HCT116 (cell line): Measurements from ENCODE around the gene PCNP. TPM values are rescaled to one million over a fixed set of nuclear protein-coding genes. Genes with fewer than 3 reads are reported as not detected.

Experiments
- ATAC-seq: fragments of 200-7000 bp; cut with Tn5 transposase; 2 replicates; pipeline ENCODE4 v1.9.1; 2020; ENCODE audit warnings: mild to moderate bottlenecking, moderate library complexity
- BruUV-seq: library from RNA; stranded (reverse); fragments of 400-500 nt; replicated peaks from 2 replicates; lab custom pipeline; 2021; lab: Mats Ljungman, UMichigan
- CTCF ChIA-PET: fragments of 300-600 bp; sonication (Branson Sonifier 250); formaldehyde crosslinking; loops from one replicate; lab custom pipeline; 2021; ENCODE audit warnings: antibody characterized with exemption; lab: Charles Lee
- POLR2A ChIA-PET: fragments of 300-600, 350-600 bp; sonication (Branson Sonifier 250); formaldehyde crosslinking; loops from one replicate; lab custom pipeline; 2021; ENCODE audit warnings: antibody characterized with exemption; lab: Charles Lee
- RAD21 ChIA-PET, 2 experiments: fragments of 300-600 bp; sonication (Branson Sonifier 250); formaldehyde crosslinking; loops; one replicate each; lab custom pipeline; 2023; ENCODE audit warnings: low total read pairs in 2 of 2; ENCODE audit not compliant: uncharacterized antibody in 2 of 2, unreplicated experiment in 2 of 2, low non-redundant PET in 1 of 2; lab: Charles Lee
- DNase-seq: peaks from one replicate; pipeline ENCODE4 v3.0.0-alpha.2; 2010; ENCODE audit warnings: low read depth, low spot score
- H2AFZ ChIP-seq: fragments of 200-600 bp; shearing (Covaris generic), sonication (generic); 2 replicates; pipeline ENCODE4 v1.6.1; 2017; ENCODE audit warnings: low read depth, mixed run types, mixed read lengths, antibody characterized with exemption, low read length; ENCODE audit not compliant: poor library complexity, severe bottlenecking
- H3K27ac ChIP-seq: 2 replicates; pipeline ENCODE4 v1.5.1; 2012; ENCODE audit warnings: low read depth, low read length
- H3K27me3 ChIP-seq: fragments of 200-600 bp; sonication (generic); 2 replicates; pipeline ENCODE4 v1.6.1; 2016; ENCODE audit warnings: mixed run types, low read length, mixed read lengths; ENCODE audit not compliant: insufficient read depth
- H3K36me3 ChIP-seq, 2 experiments: fragments of 200-500 bp in 1 of 2; fragments of 200-600 bp in 1 of 2; sonication (Bioruptor generic) in 1 of 2; sonication (generic) in 1 of 2; 2 replicates each; pipeline versions ENCODE4 v1.5.1 to v1.6.1; 2014 to 2016; ENCODE audit warnings: low read length in 2 of 2, inconsistent platforms in 1 of 2, mixed read lengths in 1 of 2, mixed run types in 1 of 2; ENCODE audit not compliant: insufficient read depth in 2 of 2, control insufficient read depth in 1 of 2
- H3K4me1 ChIP-seq, 2 experiments: fragments of 200-600 bp in 1 of 2; sonication (generic) in 1 of 2; 2 replicates each; pipeline versions ENCODE4 v1.5.1 to v1.6.1; 2012 to 2017; ENCODE audit warnings: low read length in 2 of 2, inconsistent platforms in 1 of 2, mild to moderate bottlenecking in 1 of 2, mixed read lengths in 1 of 2, mixed run types in 1 of 2, moderate library complexity in 1 of 2; ENCODE audit not compliant: insufficient read depth in 2 of 2, control insufficient read depth in 1 of 2
- H3K4me2 ChIP-seq: fragments of 200-600 bp; sonication (generic); 2 replicates; pipeline ENCODE4 v1.6.1; 2017; ENCODE audit warnings: mixed run types, low read length, mixed read lengths
- H3K4me3 ChIP-seq, 2 experiments: fragments of 200-600 bp in 1 of 2; sonication (generic) in 1 of 2; replicated peaks in 1 of 2; 2 replicates each; pipeline ENCODE4 v1.5.1; 2011 to 2016; ENCODE audit warnings: low read length in 2 of 2, control low read depth in 1 of 2, low read depth in 1 of 2, mild to moderate bottlenecking in 1 of 2, mixed read lengths in 1 of 2, mixed run types in 1 of 2
- H3K79me2 ChIP-seq: fragments of 200-600 bp; sonication (generic); 2 replicates; pipeline ENCODE4 v1.6.1; 2017; ENCODE audit warnings: mild to moderate bottlenecking, mixed run types, low read length, moderate library complexity, mixed read lengths; ENCODE audit not compliant: insufficient read depth
- H3K9ac ChIP-seq: fragments of 200-600 bp; sonication (generic); 2 replicates; pipeline ENCODE4 v1.6.1; 2016; ENCODE audit warnings: low read length, mixed read lengths
- H3K9me2 ChIP-seq: fragments of 200-600 bp; sonication (generic), shearing (Covaris generic); 2 replicates; pipeline ENCODE4 v1.6.1; 2017; ENCODE audit warnings: mixed run types, mild to moderate bottlenecking, moderate library complexity; ENCODE audit not compliant: insufficient read depth
- H3K9me3 ChIP-seq, 2 experiments: fragments of 200-500 bp in 1 of 2; fragments of 200-600 bp in 1 of 2; sonication (Bioruptor generic) in 1 of 2; sonication (generic) in 1 of 2; 2 replicates each; pipeline ENCODE4 v1.6.1; 2014 to 2017; ENCODE audit warnings: low read length in 2 of 2, mixed read lengths in 2 of 2, inconsistent platforms in 1 of 2, low read depth in 1 of 2, mild to moderate bottlenecking in 1 of 2, mixed run types in 1 of 2, moderate library complexity in 1 of 2; ENCODE audit not compliant: control insufficient read depth in 1 of 2, insufficient read depth in 1 of 2
- H4K20me1 ChIP-seq: fragments of 200-600 bp; sonication (generic), shearing (Covaris generic); 2 replicates; pipeline ENCODE4 v1.6.1; 2017; ENCODE audit warnings: mixed run types, mild to moderate bottlenecking, moderate library complexity; ENCODE audit not compliant: insufficient read depth
- CBX3 ChIP-seq: IDR thresholded peaks from 2 replicates; pipeline ENCODE4 v1.6.1; 2012; ENCODE audit warnings: low read depth
- CEBPB ChIP-seq: IDR thresholded peaks from 2 replicates; pipeline ENCODE4 v1.6.1; 2012; ENCODE audit warnings: low read depth
- EZH2 ChIP-seq: fragments of 200-600 bp; sonication (generic); IDR thresholded peaks from 2 replicates; pipeline ENCODE4 v1.6.1; 2017; ENCODE audit warnings: antibody characterized with exemption, mixed run types
- EZH2phosphoT487 ChIP-seq: fragments of 200-600 bp; IDR thresholded peaks from 2 replicates; pipeline ENCODE4 v1.6.1; 2018; ENCODE audit warnings: antibody characterized with exemption, borderline replicate concordance
- RAD21 ChIP-seq: IDR thresholded peaks from 2 replicates; pipeline ENCODE4 v1.6.1; 2012; ENCODE audit warnings: low read depth, mild to moderate bottlenecking
- SIN3A ChIP-seq: IDR thresholded peaks from 2 replicates; pipeline ENCODE4 v1.6.1; 2012; ENCODE audit warnings: low read depth
- SP1 ChIP-seq: IDR thresholded peaks from 2 replicates; pipeline ENCODE4 v1.6.1; 2012; ENCODE audit warnings: low read depth
- TCF7L2 ChIP-seq: IDR thresholded peaks from 2 replicates; pipeline ENCODE4 v1.7.0; 2011; ENCODE audit warnings: borderline replicate concordance, inconsistent platforms; ENCODE audit not compliant: insufficient read depth, insufficient read length; ENCODE audit errors: extremely low read depth
- YY1 ChIP-seq: IDR thresholded peaks from 2 replicates; pipeline ENCODE4 v1.6.1; 2011; ENCODE audit warnings: low read length, low read depth, moderate library complexity, mild to moderate bottlenecking; ENCODE audit not compliant: insufficient replicate concordance; ENCODE audit errors: extremely low read depth
- ZFX ChIP-seq: fragments of 450-650 bp; IDR thresholded peaks from 2 replicates; pipeline ENCODE4 v1.6.1; 2017
- intact Hi-C: fragments of 100-400 bp; cut with micrococcal nuclease; formaldehyde crosslinking; loops from 2 replicates; pipeline ENCODE4 v1.10.0; 2022
- total RNA-seq: library from RNA; stranded (reverse); gene quantifications from one replicate; pipeline ENCODE4 v1.2.1, GENCODE V29; 2021; ENCODE audit not compliant: unreplicated experiment
- TF ChIP-seq, protein P1 (sequence below): IDR thresholded peaks from 2 replicates; pipeline ENCODE4 v1.6.1; 2012
- TF ChIP-seq, protein P2 (sequence below): IDR thresholded peaks from 2 replicates; pipeline ENCODE4 v1.6.1; 2012; ENCODE audit warnings: low read depth
- TF ChIP-seq, protein P3 (sequence below): IDR thresholded peaks from 2 replicates; pipeline ENCODE4 v1.6.1; 2012
- TF ChIP-seq, protein P4 (sequence below), 3 experiments: fragments of 200-600 bp in 1 of 3; sonication (generic) in 1 of 3; IDR thresholded peaks in 2 of 3; conservative IDR thresholded peaks in 1 of 3; 2 replicates each; pipeline ENCODE4 v1.5.1; 2012 to 2017; ENCODE audit warnings: low read depth in 2 of 3, low read length in 2 of 3, antibody characterized with exemption in 1 of 3, borderline replicate concordance in 1 of 3, control low read depth in 1 of 3, mild to moderate bottlenecking in 1 of 3, mixed read lengths in 1 of 3, mixed run types in 1 of 3, moderate library complexity in 1 of 3; ENCODE audit not compliant: insufficient read depth in 1 of 3

Gene PCNP
- total RNA-seq, 1 experiment from 2014 or later: 177 TPM

DNA sequence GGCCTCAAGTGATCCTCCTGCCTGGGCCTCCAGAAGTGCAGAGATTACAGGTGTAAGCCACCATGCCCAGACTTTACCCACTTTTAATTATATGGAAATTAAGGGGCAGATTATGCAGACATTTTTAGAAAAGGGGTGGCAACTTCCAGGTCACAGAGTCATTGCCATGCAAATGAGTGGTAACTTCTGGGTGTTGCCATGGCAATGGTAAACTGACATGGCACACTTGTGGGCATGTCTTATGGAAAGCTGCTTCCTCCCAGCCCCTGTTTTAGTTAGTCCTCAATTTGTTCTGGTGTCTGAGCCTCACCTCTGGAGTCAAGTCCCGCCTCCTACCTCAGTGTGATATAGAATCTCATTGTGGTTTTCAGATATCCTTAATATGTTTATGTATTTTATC is 49.7 kb downstream of the PCNP start (continued):
- TF ChIP-seq TCF7L2: no peak
- no peak for TF ChIP-seq SP1

DNA sequence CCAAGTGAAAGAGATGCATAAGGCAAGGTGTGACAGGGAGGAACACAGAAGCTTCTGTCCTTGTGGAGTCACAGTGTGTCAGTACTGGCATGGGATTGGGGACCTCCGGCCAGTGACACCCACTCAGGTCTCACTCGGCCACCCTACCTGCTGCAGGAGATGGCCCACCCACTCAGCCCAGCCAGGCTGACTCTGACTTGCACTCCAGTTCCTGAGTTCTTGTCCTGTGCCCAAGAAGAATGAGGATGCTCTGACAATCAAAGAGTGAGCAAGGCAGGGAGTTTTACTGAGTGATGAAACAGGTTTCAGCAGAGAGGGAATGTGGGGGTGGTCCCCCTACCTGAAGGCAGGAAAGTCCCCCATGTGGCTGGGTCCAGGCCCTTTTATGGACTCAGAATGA is 50.9 kb downstream of the PCNP start:
- H3K9me2 ChIP-seq: no peaks in the 10 kb centered on the region
- no peaks in the 10 kb centered on the region for H3K79me2 ChIP-seq
- intact Hi-C loops: no loop called here
- DNase-seq: no peak
- no peak overlapping the region for H2AFZ ChIP-seq
- no peak for TF ChIP-seq EZH2
- TF ChIP-seq YY1: no peak
- TF ChIP-seq, protein P1, sequence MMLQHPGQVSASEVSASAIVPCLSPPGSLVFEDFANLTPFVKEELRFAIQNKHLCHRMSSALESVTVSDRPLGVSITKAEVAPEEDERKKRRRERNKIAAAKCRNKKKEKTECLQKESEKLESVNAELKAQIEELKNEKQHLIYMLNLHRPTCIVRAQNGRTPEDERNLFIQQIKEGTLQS: no peak
- no peak for TF ChIP-seq CBX3
- TF ChIP-seq, protein P2, sequence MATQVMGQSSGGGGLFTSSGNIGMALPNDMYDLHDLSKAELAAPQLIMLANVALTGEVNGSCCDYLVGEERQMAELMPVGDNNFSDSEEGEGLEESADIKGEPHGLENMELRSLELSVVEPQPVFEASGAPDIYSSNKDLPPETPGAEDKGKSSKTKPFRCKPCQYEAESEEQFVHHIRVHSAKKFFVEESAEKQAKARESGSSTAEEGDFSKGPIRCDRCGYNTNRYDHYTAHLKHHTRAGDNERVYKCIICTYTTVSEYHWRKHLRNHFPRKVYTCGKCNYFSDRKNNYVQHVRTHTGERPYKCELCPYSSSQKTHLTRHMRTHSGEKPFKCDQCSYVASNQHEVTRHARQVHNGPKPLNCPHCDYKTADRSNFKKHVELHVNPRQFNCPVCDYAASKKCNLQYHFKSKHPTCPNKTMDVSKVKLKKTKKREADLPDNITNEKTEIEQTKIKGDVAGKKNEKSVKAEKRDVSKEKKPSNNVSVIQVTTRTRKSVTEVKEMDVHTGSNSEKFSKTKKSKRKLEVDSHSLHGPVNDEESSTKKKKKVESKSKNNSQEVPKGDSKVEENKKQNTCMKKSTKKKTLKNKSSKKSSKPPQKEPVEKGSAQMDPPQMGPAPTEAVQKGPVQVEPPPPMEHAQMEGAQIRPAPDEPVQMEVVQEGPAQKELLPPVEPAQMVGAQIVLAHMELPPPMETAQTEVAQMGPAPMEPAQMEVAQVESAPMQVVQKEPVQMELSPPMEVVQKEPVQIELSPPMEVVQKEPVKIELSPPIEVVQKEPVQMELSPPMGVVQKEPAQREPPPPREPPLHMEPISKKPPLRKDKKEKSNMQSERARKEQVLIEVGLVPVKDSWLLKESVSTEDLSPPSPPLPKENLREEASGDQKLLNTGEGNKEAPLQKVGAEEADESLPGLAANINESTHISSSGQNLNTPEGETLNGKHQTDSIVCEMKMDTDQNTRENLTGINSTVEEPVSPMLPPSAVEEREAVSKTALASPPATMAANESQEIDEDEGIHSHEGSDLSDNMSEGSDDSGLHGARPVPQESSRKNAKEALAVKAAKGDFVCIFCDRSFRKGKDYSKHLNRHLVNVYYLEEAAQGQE: no peak
- TF ChIP-seq SIN3A: no peak
- TF ChIP-seq, protein P3, sequence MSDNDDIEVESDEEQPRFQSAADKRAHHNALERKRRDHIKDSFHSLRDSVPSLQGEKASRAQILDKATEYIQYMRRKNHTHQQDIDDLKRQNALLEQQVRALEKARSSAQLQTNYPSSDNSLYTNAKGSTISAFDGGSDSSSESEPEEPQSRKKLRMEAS: no peak
- TF ChIP-seq CEBPB: no peak
- no peak for TF ChIP-seq EZH2phosphoT487
- no peak for TF ChIP-seq RAD21
- TF ChIP-seq SP1: no peak
- TF ChIP-seq TCF7L2: no peak
- TF ChIP-seq ZFX: no peak
- TF ChIP-seq, protein P4, sequence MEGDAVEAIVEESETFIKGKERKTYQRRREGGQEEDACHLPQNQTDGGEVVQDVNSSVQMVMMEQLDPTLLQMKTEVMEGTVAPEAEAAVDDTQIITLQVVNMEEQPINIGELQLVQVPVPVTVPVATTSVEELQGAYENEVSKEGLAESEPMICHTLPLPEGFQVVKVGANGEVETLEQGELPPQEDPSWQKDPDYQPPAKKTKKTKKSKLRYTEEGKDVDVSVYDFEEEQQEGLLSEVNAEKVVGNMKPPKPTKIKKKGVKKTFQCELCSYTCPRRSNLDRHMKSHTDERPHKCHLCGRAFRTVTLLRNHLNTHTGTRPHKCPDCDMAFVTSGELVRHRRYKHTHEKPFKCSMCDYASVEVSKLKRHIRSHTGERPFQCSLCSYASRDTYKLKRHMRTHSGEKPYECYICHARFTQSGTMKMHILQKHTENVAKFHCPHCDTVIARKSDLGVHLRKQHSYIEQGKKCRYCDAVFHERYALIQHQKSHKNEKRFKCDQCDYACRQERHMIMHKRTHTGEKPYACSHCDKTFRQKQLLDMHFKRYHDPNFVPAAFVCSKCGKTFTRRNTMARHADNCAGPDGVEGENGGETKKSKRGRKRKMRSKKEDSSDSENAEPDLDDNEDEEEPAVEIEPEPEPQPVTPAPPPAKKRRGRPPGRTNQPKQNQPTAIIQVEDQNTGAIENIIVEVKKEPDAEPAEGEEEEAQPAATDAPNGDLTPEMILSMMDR (IDR thresholded peaks at IDR 0.05 in 2 of 3, conservative IDR thresholded peaks at IDR 0.05 in 1 of 3; ENCODE audit: borderline replicate concordance in 1 of 3, insufficient read depth in 1 of 3, low read depth in 2 of 3, low read length in 2 of 3): no peak
- no peaks in the 10 kb centered on the region; a peak in 1 of 4 replicates for H3K9me3 ChIP-seq
- no peak overlapping the region for H3K4me3 ChIP-seq
- ChIA-PET POLR2A (no interaction called here), CTCF (no interaction called here), RAD21 (no interaction called here)
- H3K9ac ChIP-seq: no peak overlapping the region
- ATAC-seq: no peak
- H3K4me2 ChIP-seq: no peak overlapping the region
- H3K27ac ChIP-seq: no peak overlapping the region
- H3K27me3 ChIP-seq: no peaks in the 10 kb centered on the region
- no peaks in the 10 kb centered on the region for H3K4me1 ChIP-seq
- no TSS peak for BruUV-seq
- no peaks in the 10 kb centered on the region for H3K36me3 ChIP-seq
- H4K20me1 ChIP-seq: no peaks in the 10 kb centered on the region
